Loucy (cell line): ENCODE measurements around the gene TTC21B.

Source experiments
- H2AFZ ChIP-seq: fragments of 200-600 bp; sonication (generic); 2 replicates; pipeline ENCODE4 v1.6.0; 2016; ENCODE audit warnings: antibody characterized with exemption, mild to moderate bottlenecking, low read length, moderate library complexity
- H3F3A ChIP-seq: fragments of 200-600 bp; 2 replicates; pipeline ENCODE4 v1.6.0; 2016; ENCODE audit warnings: antibody characterized with exemption, low read depth, mild to moderate bottlenecking
- H3K27me3 ChIP-seq: fragments of 200-600 bp; sonication (generic); 2 replicates; pipeline ENCODE4 v1.6.1; 2014; ENCODE audit warnings: low read length, mild to moderate bottlenecking; ENCODE audit not compliant: insufficient read depth, poor library complexity, severe bottlenecking
- H3K36me3 ChIP-seq: fragments of 200-600 bp; sonication (generic); 2 replicates; pipeline ENCODE4 v1.6.1; 2016; ENCODE audit warnings: low read length; ENCODE audit not compliant: insufficient read depth
- H3K4me1 ChIP-seq: fragments of 200-600 bp; sonication (generic); 2 replicates; pipeline ENCODE4 v1.5.1; 2014; ENCODE audit warnings: low read length, mild to moderate bottlenecking; ENCODE audit not compliant: insufficient read depth, poor library complexity, severe bottlenecking
- H3K4me2 ChIP-seq: fragments of 200-600 bp; sonication (generic); 2 replicates; pipeline ENCODE4 v1.6.0; 2014; ENCODE audit warnings: antibody characterized with exemption, low read length, low read depth, mild to moderate bottlenecking; ENCODE audit not compliant: poor library complexity, severe bottlenecking
- H3K4me3 ChIP-seq: fragments of 200-600 bp; sonication (generic); 2 replicates; pipeline ENCODE4 v1.5.1; 2014; ENCODE audit warnings: low read length, mild to moderate bottlenecking, mixed read lengths; ENCODE audit not compliant: poor library complexity, severe bottlenecking
- H3K79me2 ChIP-seq: fragments of 200-600 bp; sonication (generic); 2 replicates; pipeline ENCODE4 v1.6.1; 2014; ENCODE audit warnings: low read length; ENCODE audit not compliant: insufficient read depth
- H3K9ac ChIP-seq: fragments of 200-600 bp; sonication (generic); 2 replicates; pipeline ENCODE4 v1.6.0; 2014; ENCODE audit warnings: mild to moderate bottlenecking, low read depth, low read length, moderate library complexity; ENCODE audit not compliant: poor library complexity, severe bottlenecking
- H3K9me2 ChIP-seq: fragments of 200-600 bp; sonication (generic); replicated peaks from 2 replicates; pipeline ENCODE4 v1.6.1; 2016; ENCODE audit warnings: low read depth, low read length, mixed read lengths
- H3K9me3 ChIP-seq: fragments of 200-600 bp; sonication (generic); 2 replicates; pipeline ENCODE4 v1.6.1; 2014; ENCODE audit warnings: mild to moderate bottlenecking, antibody characterized with exemption, low read length, low read depth; ENCODE audit not compliant: insufficient read depth
- H4K20me1 ChIP-seq: fragments of 200-600 bp; sonication (generic); 2 replicates; pipeline ENCODE4 v1.6.0; 2014; ENCODE audit warnings: antibody characterized with exemption, low read length, mild to moderate bottlenecking; ENCODE audit not compliant: insufficient read depth, poor library complexity, severe bottlenecking
- EZH2phosphoT487 ChIP-seq: fragments of 200-600 bp; IDR thresholded peaks from 2 replicates; pipeline ENCODE4 v1.6.1; 2018; ENCODE audit warnings: antibody characterized with exemption, mild to moderate bottlenecking, moderate library complexity, borderline replicate concordance
- TF ChIP-seq, protein P1 (sequence below): fragments of 200-600 bp; sonication (generic); conservative IDR thresholded peaks from 2 replicates; pipeline ENCODE4 v1.5.1; 2014; ENCODE audit warnings: mild to moderate bottlenecking, antibody characterized with exemption, low read length

Gene TTC21B

GRCh38 chr2:165857876-165858275, 95.7 kb downstream of the TTC21B start:
- H3K4me1 ChIP-seq: no peaks in the 10 kb centered on the region
- H3K9me3 ChIP-seq: peaks cover 15% of the 10 kb centered on the region; the same call in 1 of the 2 replicates
- TF ChIP-seq, protein P1, sequence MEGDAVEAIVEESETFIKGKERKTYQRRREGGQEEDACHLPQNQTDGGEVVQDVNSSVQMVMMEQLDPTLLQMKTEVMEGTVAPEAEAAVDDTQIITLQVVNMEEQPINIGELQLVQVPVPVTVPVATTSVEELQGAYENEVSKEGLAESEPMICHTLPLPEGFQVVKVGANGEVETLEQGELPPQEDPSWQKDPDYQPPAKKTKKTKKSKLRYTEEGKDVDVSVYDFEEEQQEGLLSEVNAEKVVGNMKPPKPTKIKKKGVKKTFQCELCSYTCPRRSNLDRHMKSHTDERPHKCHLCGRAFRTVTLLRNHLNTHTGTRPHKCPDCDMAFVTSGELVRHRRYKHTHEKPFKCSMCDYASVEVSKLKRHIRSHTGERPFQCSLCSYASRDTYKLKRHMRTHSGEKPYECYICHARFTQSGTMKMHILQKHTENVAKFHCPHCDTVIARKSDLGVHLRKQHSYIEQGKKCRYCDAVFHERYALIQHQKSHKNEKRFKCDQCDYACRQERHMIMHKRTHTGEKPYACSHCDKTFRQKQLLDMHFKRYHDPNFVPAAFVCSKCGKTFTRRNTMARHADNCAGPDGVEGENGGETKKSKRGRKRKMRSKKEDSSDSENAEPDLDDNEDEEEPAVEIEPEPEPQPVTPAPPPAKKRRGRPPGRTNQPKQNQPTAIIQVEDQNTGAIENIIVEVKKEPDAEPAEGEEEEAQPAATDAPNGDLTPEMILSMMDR: no peak
- no peak for TF ChIP-seq EZH2phosphoT487
- H3K4me3 ChIP-seq: no peak overlapping the region
- H4K20me1 ChIP-seq: no peaks in the 10 kb centered on the region
- no peaks in the 10 kb centered on the region for H3K9me2 ChIP-seq
- H3K9ac ChIP-seq: no peak overlapping the region
- H3K27me3 ChIP-seq: no peaks in the 10 kb centered on the region
- no peak overlapping the region for H2AFZ ChIP-seq
- no peaks in the 10 kb centered on the region for H3F3A ChIP-seq
- no peak overlapping the region for H3K4me2 ChIP-seq
- H3K36me3 ChIP-seq: no peaks in the 10 kb centered on the region
- H3K79me2 ChIP-seq: no peaks in the 10 kb centered on the region

DNA sequence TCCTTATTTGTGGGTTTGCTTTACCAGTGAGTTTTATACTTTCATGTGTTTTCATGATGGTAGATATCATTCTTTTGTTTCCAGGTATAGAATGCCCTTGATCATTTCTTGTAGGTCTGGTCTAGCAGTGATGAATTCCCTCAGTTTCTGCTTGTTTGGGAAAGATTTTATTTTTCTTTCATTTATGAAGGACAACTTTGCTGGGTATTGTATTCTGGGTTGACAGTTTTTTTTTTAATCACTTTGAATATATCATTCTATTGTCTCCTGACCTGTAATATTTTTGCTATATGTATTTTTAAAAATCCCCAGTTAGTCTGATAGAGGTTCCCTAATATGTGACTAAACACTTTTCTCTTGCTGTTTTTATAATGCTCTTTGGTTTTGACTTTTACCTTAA, 101.2 kb downstream of the TTC21B start:
- Histone ChIP-seq H4K20me1 (no peaks in the 10 kb centered on the region), H3K4me2 (no peak overlapping the region), H3K4me3 (no peak overlapping the region), H3K9me3 (peaks cover 9% of the 10 kb centered on the region; the same call in 1 of the 2 replicates), H3K27me3 (no peaks in the 10 kb centered on the region), H3K9me2 (no peaks in the 10 kb centered on the region), H3K36me3 (no peaks in the 10 kb centered on the region), H2AFZ (no peak overlapping the region), H3K4me1 (no peaks in the 10 kb centered on the region), H3K9ac (no peak overlapping the region), H3K79me2 (no peaks in the 10 kb centered on the region), H3F3A (no peaks in the 10 kb centered on the region)
- TF ChIP-seq, protein P1: no peak
- no peak for TF ChIP-seq EZH2phosphoT487

GRCh38 chr2:165847001-165847400, 106.6 kb downstream of the TTC21B start:
- Histone ChIP-seq H3K79me2 (no peaks in the 10 kb centered on the region), H3K4me1 (no peaks in the 10 kb centered on the region), H2AFZ (no peak overlapping the region), H3K4me3 (no peak overlapping the region), H3K9me3 (no peaks in the 10 kb centered on the region), H3K9me2 (no peaks in the 10 kb centered on the region), H4K20me1 (no peaks in the 10 kb centered on the region), H3K9ac (no peak overlapping the region), H3K36me3 (no peaks in the 10 kb centered on the region), H3F3A (no peaks in the 10 kb centered on the region), H3K27me3 (no peaks in the 10 kb centered on the region), H3K4me2 (no peak overlapping the region)
- TF ChIP-seq, protein P1: peak; percentile 36
- TF ChIP-seq EZH2phosphoT487: no peak
